Breast epithelium (tissue), 3 donors: ENCODE results near the gene COG2.

Experiments
- POLR2A ChIP-seq: fragments of 450-650 bp; IDR thresholded peaks from one replicate; pipeline ENCODE4 v1.6.1; 2016; ENCODE audit warnings: antibody characterized with exemption, mild to moderate bottlenecking, moderate library complexity
- POLR2AphosphoS5 ChIP-seq, 3 donors: sonication (generic); formaldehyde crosslinking; IDR thresholded peaks; one replicate each; pipeline ENCODE4 v1.6.1; 2017; ENCODE audit warnings: antibody characterized with exemption in 3 of 3
- TF ChIP-seq, protein P1 (sequence below), 3 donors: fragments of 450-650 bp; IDR thresholded peaks; one replicate each; pipeline ENCODE4 v1.5.1; 2016 to 2017; ENCODE audit warnings: antibody characterized with exemption in 3 of 3, mild to moderate bottlenecking in 3 of 3, moderate library complexity in 3 of 3

DNA sequence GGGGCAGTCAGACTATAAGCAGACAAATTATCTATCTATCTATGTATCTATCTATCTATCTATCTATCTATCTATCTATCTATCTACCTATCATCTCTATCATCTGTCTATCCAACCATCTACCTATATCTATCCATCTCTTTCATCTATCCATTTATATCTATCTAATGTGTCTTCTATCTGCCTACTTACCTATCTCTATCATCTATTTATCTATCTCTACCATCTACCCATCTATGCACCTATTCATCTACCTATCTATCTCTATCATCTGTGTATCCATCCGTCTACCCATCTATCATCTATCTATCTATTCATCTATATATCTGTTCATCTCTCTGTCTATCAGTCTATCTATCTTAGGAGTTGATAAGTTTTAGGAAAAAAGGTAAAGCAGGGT is 10.8 kb upstream of the COG2 start:
- TF ChIP-seq, protein P1, sequence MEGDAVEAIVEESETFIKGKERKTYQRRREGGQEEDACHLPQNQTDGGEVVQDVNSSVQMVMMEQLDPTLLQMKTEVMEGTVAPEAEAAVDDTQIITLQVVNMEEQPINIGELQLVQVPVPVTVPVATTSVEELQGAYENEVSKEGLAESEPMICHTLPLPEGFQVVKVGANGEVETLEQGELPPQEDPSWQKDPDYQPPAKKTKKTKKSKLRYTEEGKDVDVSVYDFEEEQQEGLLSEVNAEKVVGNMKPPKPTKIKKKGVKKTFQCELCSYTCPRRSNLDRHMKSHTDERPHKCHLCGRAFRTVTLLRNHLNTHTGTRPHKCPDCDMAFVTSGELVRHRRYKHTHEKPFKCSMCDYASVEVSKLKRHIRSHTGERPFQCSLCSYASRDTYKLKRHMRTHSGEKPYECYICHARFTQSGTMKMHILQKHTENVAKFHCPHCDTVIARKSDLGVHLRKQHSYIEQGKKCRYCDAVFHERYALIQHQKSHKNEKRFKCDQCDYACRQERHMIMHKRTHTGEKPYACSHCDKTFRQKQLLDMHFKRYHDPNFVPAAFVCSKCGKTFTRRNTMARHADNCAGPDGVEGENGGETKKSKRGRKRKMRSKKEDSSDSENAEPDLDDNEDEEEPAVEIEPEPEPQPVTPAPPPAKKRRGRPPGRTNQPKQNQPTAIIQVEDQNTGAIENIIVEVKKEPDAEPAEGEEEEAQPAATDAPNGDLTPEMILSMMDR (IDR thresholded peaks at IDR 0.05): no peak
- no peak for TF ChIP-seq POLR2AphosphoS5 (IDR thresholded peaks at IDR 0.05)
- no peak for TF ChIP-seq POLR2A
